NCI-H2227 (cell line): Measurements from ENCODE around the gene EVI2A.

ENCODE experiments used
- DNase-seq: peaks from one replicate; lab custom pipeline; 2025; ENCODE audit not compliant: unreplicated experiment; lab: John Stamatoyannopoulos, UW

The EVI2A gene

GRCh38 chr17:31279401-31279800 lies 42.0 kb downstream of the EVI2A start:
- DNase-seq: no peak

DNA sequence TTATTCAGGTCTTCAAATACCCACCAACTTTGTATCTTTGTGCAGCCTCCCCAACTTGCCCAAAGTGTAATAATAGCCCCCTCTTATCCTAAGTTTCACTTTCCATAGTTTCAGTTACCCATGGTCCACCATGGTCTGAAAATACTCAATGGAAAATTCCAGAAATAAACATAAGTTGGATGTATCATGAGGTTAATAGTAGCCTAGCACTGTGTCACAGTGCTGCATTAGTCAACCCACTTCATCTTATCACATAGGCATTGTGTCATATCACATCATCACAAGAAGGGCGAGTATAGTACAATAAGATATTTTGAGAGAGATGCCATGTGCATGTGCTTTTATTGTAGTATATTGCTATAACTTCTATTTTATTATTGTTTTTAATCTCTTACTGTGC lies 46.3 kb downstream of the EVI2A start:
- no peak for DNase-seq

GRCh38 chr17:31274252-31274651 lies 47.2 kb downstream of the EVI2A start:
- no peak for DNase-seq

- DNase-seq: no peak
Observed at GRCh38 chr17:31273516-31273915, 47.9 kb downstream of the EVI2A start.

DNA sequence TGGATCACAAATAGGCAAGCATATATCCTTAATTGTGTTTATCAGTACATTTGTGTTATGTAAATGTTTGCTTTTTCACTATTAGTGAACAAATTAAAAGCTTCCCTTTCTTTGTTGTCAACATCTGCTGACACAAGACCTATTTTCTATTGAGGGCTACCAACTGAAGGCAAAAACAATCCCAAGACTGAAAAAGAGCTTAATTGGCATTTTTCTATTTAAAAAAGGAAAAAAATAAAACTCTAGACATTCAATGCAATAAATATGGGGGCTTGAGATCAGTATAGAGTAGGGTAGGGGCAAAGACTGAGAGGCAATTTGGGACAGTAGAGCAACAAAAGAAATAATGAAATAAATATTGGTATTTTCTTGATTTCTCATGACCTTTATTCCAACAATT lies 48.6 kb downstream of the EVI2A start:
- no peak for DNase-seq

DNA sequence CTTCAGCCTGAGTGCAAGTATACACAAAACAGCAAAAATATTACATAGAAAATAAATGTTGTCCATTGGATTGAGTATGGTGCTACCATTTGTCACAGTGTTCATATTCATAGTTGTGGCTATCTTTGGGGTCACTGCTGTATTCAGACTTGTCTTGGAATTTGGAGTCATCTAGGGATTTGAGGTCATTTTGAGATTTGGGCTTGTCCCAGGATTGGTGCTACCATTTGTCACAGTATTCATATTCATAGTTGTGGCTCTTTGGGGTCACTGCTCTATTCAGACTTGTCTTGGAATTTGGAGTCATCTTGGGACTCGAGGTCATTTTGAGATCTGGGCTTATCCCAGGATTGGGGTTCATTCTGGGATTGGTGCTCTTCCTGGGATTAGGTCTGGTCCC lies 49.2 kb downstream of the EVI2A start:
- DNase-seq: no peak

DNA sequence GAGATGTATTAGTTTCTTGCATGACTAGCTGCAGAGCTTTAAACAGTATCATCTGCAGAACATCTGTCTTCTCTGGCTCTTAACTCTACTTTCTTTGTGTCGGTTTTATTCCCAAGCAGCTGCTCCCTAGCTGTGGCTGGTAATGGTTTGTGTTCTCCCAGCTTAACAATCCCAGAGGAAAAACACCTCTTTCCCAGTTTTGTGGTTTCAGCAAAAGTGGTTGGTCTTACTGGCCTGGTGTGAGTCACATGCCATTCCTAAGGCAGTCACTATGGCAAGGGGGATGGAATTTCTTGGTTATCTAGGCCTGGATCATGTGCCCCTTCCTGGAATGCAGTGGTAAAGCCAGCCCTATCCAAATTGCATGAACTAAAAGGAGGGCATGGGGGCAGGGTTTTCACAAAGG lies 51.8 kb downstream of the EVI2A start:
- no peak for DNase-seq

DNA sequence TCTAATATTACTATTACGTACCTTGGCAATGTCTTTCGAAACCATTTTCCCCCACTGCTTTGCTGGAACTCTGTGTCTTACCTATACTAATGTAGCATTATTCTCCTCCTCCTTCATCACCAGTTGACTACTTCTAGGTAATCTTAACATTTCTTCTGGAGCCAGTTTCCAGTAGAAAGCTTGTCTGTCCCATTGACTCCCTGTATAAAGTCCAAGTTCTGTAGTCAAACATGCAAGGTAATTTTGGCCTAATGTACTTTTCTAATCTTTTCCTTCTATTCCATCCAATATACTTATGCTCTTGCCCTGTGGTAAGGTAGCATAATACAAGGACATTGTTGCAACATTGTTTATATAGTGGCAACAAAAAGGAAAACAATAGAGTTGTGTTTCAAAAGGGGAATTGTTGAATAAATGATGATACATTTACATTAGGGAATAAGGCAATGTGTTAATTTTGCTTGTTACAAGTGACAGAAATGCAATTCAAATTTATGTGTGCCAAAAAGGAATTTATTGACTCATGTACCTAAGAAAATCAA lies 52.3 kb downstream of the EVI2A start:
- DNase-seq: no peak
